Spinal cord (tissue), 10 donors: ENCODE measurements around the gene FUBP1. TPM values are rescaled to one million over a fixed set of nuclear protein-coding genes. Genes with fewer than 3 reads are reported as not detected.
"Not testable (repeated sequence)": the region's sequence is repeated elsewhere in the genome, so short reads cannot be mapped to it uniquely, and the experiment has no call there.

ENCODE experiments used
- DNase-seq, 6 donors: peaks; one replicate each; pipeline versions ENCODE4 v3.0.0 to v3.0.0-alpha.2; 2013 to 2015; ENCODE audit warnings: low spot score in 6 of 6, low read depth in 4 of 6
- H3K27ac ChIP-seq: one replicate; pipeline ENCODE4 v1.5.1; 2013; ENCODE audit warnings: low read depth, low read length, control low read depth
- H3K27me3 ChIP-seq: one replicate; pipeline ENCODE4 v1.6.1; 2013; ENCODE audit warnings: low read length; ENCODE audit not compliant: control insufficient read depth, insufficient read depth
- H3K36me3 ChIP-seq: one replicate; pipeline ENCODE4 v1.6.1; 2013; ENCODE audit warnings: low read length; ENCODE audit not compliant: control insufficient read depth, insufficient read depth
- H3K4me1 ChIP-seq: one replicate; pipeline ENCODE4 v1.6.1; 2013; ENCODE audit warnings: low read length; ENCODE audit not compliant: control insufficient read depth, insufficient read depth
- H3K4me3 ChIP-seq: one replicate; pipeline ENCODE4 v1.5.1; 2013; ENCODE audit warnings: low read depth, low read length, control low read depth
- H3K9me3 ChIP-seq: one replicate; pipeline ENCODE4 v1.6.1; 2013; ENCODE audit warnings: low read length; ENCODE audit not compliant: control insufficient read depth, insufficient read depth
- WGBS: methylation state at CpG from one replicate; pipeline ENCODE4 v1.1.5; 2013; ENCODE audit warnings: missing lambda C conversion rate; ENCODE audit not compliant: insufficient coverage; 5-methylcytosine and 5-hydroxymethylcytosine counted together
- long read RNA-seq, 4 donors: transcript quantifications; one replicate each; lab custom pipeline, GENCODE V29; 2026
- polyA plus RNA-seq, 2 donors: library from polyadenylated mRNA; unstranded; fragments of 120-200 nt; gene quantifications; one replicate each; pipeline ENCODE4 v1.2.1, GENCODE V29; 2013; ENCODE audit not compliant: insufficient read length in 2 of 2
- total RNA-seq, 2 donors: library from RNA; depleted of rRNA in 1 of 2; stranded (reverse); fragments of 120-200 nt in 1 of 2; fragments of >200 nt in 1 of 2; gene quantifications; one replicate each; pipeline versions ENCODE4 v1.2.3 to v1.2.4, GENCODE V29; 2013 to 2014
- donor health status: healthy.

The FUBP1 gene, protein sequence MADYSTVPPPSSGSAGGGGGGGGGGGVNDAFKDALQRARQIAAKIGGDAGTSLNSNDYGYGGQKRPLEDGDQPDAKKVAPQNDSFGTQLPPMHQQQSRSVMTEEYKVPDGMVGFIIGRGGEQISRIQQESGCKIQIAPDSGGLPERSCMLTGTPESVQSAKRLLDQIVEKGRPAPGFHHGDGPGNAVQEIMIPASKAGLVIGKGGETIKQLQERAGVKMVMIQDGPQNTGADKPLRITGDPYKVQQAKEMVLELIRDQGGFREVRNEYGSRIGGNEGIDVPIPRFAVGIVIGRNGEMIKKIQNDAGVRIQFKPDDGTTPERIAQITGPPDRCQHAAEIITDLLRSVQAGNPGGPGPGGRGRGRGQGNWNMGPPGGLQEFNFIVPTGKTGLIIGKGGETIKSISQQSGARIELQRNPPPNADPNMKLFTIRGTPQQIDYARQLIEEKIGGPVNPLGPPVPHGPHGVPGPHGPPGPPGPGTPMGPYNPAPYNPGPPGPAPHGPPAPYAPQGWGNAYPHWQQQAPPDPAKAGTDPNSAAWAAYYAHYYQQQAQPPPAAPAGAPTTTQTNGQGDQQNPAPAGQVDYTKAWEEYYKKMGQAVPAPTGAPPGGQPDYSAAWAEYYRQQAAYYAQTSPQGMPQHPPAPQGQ
- total RNA-seq = 100 to 1,000 TPM; 163 to 215 TPM
- polyA plus RNA-seq = 100 to 1,000 TPM; 206 to 246 TPM
- long read RNA-seq, donor 1, transcript FUBP1-211 (3 exons, 2,156 nt) = major isoform, 5 of 39 reads
- long read RNA-seq, donor 1, partial matches to known transcripts = 19 of 39 reads
- long read RNA-seq, donor 1, other reads (novel, unspliced or antisense) = 7 of 39 reads
- long read RNA-seq, donor 2, partial matches to known transcripts = 0 of 4 reads
- long read RNA-seq, donor 2, other reads (novel, unspliced or antisense) = 0 of 4 reads
- long read RNA-seq, donor 3, partial matches to known transcripts = 22 of 24 reads
- long read RNA-seq, donor 3, other reads (novel, unspliced or antisense) = 0 of 24 reads
- long read RNA-seq, donor 4, transcript FUBP1-206 (4 exons, 639 nt) = minor isoform, 5 of 192 reads
- long read RNA-seq, donor 4, transcript FUBP1-208 (2 exons, 605 nt) = minor isoform, 5 of 192 reads
- long read RNA-seq, donor 4, transcript FUBP1-211 (3 exons, 2,156 nt) = major isoform, 21 of 192 reads
- long read RNA-seq, donor 4, partial matches to known transcripts = 136 of 192 reads
- long read RNA-seq, donor 4, other reads (novel, unspliced or antisense) = 19 of 192 reads

GRCh38 chr1:77978969-77979876 is at the start of gene FUBP1:
FUBP1 (minus strand) TSS chr1:77979072; CDS start chr1:77979004, 68 bp downstream.
- H3K9me3 ChIP-seq = no peaks in the 10 kb centered on the region
- H3K4me3 ChIP-seq = peak within 1 kb of the TSS; percentile 99
- DNase-seq = peak; percentile 97 to 100 (median 99)
- peaks cover 3% of the 10 kb centered on the region for H3K36me3 ChIP-seq
- 0% methylated on average over 52 of the region's 57 CpGs for WGBS
- peak within 1 kb of the TSS; percentile 100 for H3K27ac ChIP-seq
- H3K27me3 ChIP-seq = no peaks in the 10 kb centered on the region
- peaks cover 21% of the 10 kb centered on the region for H3K4me1 ChIP-seq

- H3K9me3 ChIP-seq, H3K4me3 ChIP-seq, H3K36me3 ChIP-seq, H3K27me3 ChIP-seq, DNase-seq, H3K4me1 ChIP-seq, H3K27ac ChIP-seq: not testable (repeated sequence)
- WGBS = no CpG with 5 or more reads among the region's 4 CpGs
These were observed 42.3 kb upstream of the FUBP1 start for GRCh38 chr1:78021134-78021533.

GRCh38 chr1:78019024-78019423 is 40.2 kb upstream of the FUBP1 start:
- WGBS = no CpG with 5 or more reads among the region's 1 CpG
- Histone ChIP-seq H3K4me3 (no peak overlapping the region), H3K27me3 (no peaks in the 10 kb centered on the region), H3K27ac (no peak overlapping the region), H3K36me3 (no peaks in the 10 kb centered on the region), H3K9me3 (no peaks in the 10 kb centered on the region), H3K4me1 (no peaks in the 10 kb centered on the region)
- DNase-seq = no peak

DNA sequence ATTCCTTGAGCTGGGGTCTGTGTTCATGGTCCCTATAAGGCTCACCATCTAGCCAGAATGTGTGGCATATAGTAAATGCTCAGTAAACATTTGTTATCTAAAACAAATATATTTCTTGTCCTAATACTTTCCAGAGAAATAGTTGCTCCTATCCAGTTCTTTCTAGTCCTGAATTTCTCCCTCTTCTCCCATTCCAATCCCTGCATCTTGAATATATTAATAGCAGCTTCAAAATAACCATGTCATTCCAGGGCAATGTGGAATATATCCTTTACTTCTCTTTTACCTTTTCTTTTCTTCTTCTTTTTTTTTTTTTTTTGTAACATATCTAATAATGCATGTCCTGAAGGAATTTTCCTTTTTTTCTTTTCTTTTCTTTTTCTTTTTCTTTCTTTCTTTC is 36.3 kb upstream of the FUBP1 start:
- Histone ChIP-seq H3K27me3 (no peaks in the 10 kb centered on the region), H3K27ac (no peak overlapping the region), H3K36me3 (no peaks in the 10 kb centered on the region), H3K9me3 (no peaks in the 10 kb centered on the region), H3K4me3 (no peak overlapping the region), H3K4me1 (no peaks in the 10 kb centered on the region)
- DNase-seq = no peak

GRCh38 chr1:78011050-78011449 is 32.2 kb upstream of the FUBP1 start:
- WGBS = no CpG with 5 or more reads among the region's 2 CpGs
- H3K27me3 ChIP-seq = no peaks in the 10 kb centered on the region
- H3K4me3 ChIP-seq = no peak overlapping the region
- H3K36me3 ChIP-seq = no peaks in the 10 kb centered on the region
- H3K9me3 ChIP-seq = no peaks in the 10 kb centered on the region
- DNase-seq = no peak
- no peak overlapping the region for H3K27ac ChIP-seq
- H3K4me1 ChIP-seq = peaks cover 4% of the 10 kb centered on the region

DNA sequence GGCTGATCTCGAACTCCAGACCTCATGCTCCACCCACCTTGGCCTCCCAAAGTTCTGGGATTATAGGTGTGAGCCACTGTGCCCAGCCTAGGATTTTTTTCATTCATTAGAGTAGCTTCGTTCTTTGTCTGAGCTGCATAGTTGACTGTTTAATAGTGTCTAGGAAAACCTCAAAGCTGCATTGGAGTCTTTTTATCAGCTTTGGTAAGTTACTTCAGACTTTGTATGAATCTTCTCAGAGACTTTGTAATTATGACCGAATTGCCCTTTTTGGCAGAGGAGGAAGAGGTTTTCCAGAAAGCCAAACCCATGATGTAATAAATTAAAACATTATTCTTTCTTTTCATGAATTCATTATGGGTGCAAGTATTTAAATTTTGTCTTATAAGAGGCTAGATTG is 31.0 kb upstream of the FUBP1 start:
- H3K36me3 ChIP-seq = no peaks in the 10 kb centered on the region
- WGBS = 75% methylated on average over 2 of the region's 3 CpGs
- DNase-seq = no peak
- H3K4me3 ChIP-seq = no peak overlapping the region
- H3K27me3 ChIP-seq = no peaks in the 10 kb centered on the region
- H3K27ac ChIP-seq = no peak overlapping the region
- H3K4me1 ChIP-seq = peaks cover 4% of the 10 kb centered on the region
- no peaks in the 10 kb centered on the region for H3K9me3 ChIP-seq

DNA sequence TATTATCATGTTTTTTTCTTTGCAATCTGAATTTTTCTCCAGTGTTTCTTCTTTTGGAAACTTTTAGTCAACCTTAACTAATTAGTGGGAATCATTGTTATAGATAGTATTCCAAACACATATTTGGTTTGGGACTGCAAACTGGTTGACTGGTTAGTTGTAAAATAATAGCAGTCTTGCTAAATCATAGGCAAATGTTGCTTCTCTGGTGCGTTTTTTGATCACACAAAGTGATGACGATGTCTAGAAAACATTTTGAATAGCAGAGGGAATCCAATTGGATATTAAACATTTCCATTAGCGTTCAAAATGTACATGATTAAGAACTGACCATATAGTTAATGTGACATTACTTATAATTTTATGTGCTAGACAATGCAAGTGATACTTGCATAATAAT is 30.4 kb upstream of the FUBP1 start:
- Histone ChIP-seq H3K27me3 (no peaks in the 10 kb centered on the region), H3K36me3 (no peaks in the 10 kb centered on the region), H3K4me3 (no peak overlapping the region), H3K9me3 (no peaks in the 10 kb centered on the region), H3K4me1 (peaks cover 4% of the 10 kb centered on the region), H3K27ac (no peak overlapping the region)
- no peak for DNase-seq
- WGBS = no CpG with 5 or more reads among the region's 3 CpGs

DNA sequence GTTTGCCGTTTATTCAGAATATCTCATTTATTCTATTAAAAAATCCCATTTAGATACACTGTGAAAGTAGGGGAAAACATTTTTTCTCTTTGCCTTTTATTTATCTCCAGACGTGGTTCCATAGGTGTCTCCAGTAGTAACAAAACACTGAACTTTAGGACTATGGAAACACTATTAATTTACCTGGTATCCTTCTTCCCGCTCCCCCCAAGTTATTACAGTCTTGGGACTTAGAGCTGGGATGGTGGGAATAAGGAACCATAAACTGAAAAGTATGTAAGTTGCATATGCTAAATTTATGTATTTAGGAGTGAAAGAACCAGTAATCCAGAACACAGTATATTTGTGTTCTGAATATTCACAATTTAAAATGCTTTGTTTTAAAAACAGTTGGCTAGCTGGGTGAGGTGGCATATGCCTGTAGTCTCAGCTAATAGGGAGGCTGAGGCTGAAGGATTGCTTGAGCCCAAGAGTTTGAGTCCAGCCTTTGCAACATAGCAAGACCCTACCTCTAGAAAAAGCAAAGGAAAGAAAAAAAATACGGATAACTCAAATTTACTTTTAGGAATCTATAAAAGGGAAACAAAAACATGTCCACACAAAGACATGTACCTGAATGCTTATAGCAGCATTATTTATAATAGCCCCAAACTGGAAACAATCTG is 28.9 kb upstream of the FUBP1 start:
- H3K9me3 ChIP-seq = no peaks in the 10 kb centered on the region
- peaks cover 6% of the 10 kb centered on the region for H3K4me1 ChIP-seq
- H3K27me3 ChIP-seq = no peaks in the 10 kb centered on the region
- no CpG with 5 or more reads among the region's 4 CpGs for WGBS
- no peak overlapping the region for H3K27ac ChIP-seq
- DNase-seq = no peak
- no peaks in the 10 kb centered on the region for H3K36me3 ChIP-seq
- H3K4me3 ChIP-seq = no peak overlapping the region
